WTC11 (cell line): ENCODE data around the gene IL23A. TPM values are rescaled to one million over a fixed set of nuclear protein-coding genes. Genes with fewer than 3 reads are reported as not detected.

Source experiments
- ATAC-seq: fragments of 200-7000 bp; cut with Tn5 transposase; 2 replicates; pipeline ENCODE4 v1.10.0; 2021; ENCODE audit warnings: mild to moderate bottlenecking, moderate library complexity
- CTCF ChIA-PET: fragments of 300-600 bp; sonication (Branson Sonifier 250); formaldehyde crosslinking; loops from one replicate; lab custom pipeline; 2021; ENCODE audit warnings: antibody characterized with exemption; lab: Charles Lee
- POLR2A ChIA-PET: fragments of 350-600 bp; sonication (Branson Sonifier 250); formaldehyde crosslinking; loops from one replicate; lab custom pipeline; 2021; ENCODE audit warnings: antibody characterized with exemption; lab: Charles Lee
- DNase-seq: peaks from one replicate; pipeline ENCODE4 v3.0.0; 2021; ENCODE audit warnings: low spot score
- H3K27ac Mint-ChIP-seq: 2 replicates; pipeline ENCODE4 v1.8.0; 2021; ENCODE audit warnings: mixed read lengths
- H3K27me3 Mint-ChIP-seq: 2 replicates; pipeline ENCODE4 v1.8.0; 2021; ENCODE audit warnings: low read depth, mild to moderate bottlenecking, moderate library complexity, mixed read lengths
- H3K36me3 Mint-ChIP-seq: 2 replicates; pipeline ENCODE4 v1.8.0; 2021; ENCODE audit warnings: mixed read lengths
- H3K4me1 Mint-ChIP-seq: 2 replicates; pipeline ENCODE4 v1.8.0; 2022; ENCODE audit warnings: mixed read lengths
- H3K4me3 Mint-ChIP-seq: 2 replicates; pipeline ENCODE4 v1.8.0; 2021; ENCODE audit warnings: mild to moderate bottlenecking, moderate library complexity, mixed read lengths
- H3K9me3 Mint-ChIP-seq: 2 replicates; pipeline ENCODE4 v1.8.0; 2021; ENCODE audit warnings: mixed read lengths
- AFF4 ChIP-seq: sonication (generic); formaldehyde crosslinking; IDR thresholded peaks from 2 replicates; pipeline ENCODE4 v1.8.1; 2023; ENCODE audit warnings: mild to moderate bottlenecking, missing genetic modification reagents, borderline replicate concordance
- ARID4B ChIP-seq: sonication (generic); formaldehyde crosslinking; IDR thresholded peaks from 2 replicates; pipeline ENCODE4 v1.8.0; 2023; ENCODE audit warnings: missing genetic modification reagents, mild to moderate bottlenecking, borderline replicate concordance
- CBFB ChIP-seq: sonication (generic); formaldehyde crosslinking; IDR thresholded peaks from 2 replicates; pipeline ENCODE4 v1.8.1; 2022; ENCODE audit warnings: mild to moderate bottlenecking, low read depth, missing genetic modification reagents
- CREM ChIP-seq: sonication (generic); formaldehyde crosslinking; IDR thresholded peaks from 2 replicates; pipeline ENCODE4 v1.8.1; 2022; ENCODE audit warnings: mild to moderate bottlenecking, missing genetic modification reagents, moderate library complexity
- E2F1 ChIP-seq: sonication (generic); formaldehyde crosslinking; IDR thresholded peaks from 2 replicates; pipeline ENCODE4 v1.8.0; 2022; ENCODE audit warnings: mild to moderate bottlenecking, missing genetic modification reagents
- IRF2 ChIP-seq: sonication (generic); formaldehyde crosslinking; IDR thresholded peaks from 2 replicates; pipeline ENCODE4 v1.8.0; 2022; ENCODE audit warnings: low read depth, missing genetic modification reagents, borderline replicate concordance
- JUN ChIP-seq: sonication (generic); formaldehyde crosslinking; IDR thresholded peaks from 2 replicates; pipeline ENCODE4 v1.8.0; 2023; ENCODE audit warnings: mild to moderate bottlenecking, missing genetic modification reagents
- MAX ChIP-seq: sonication (generic); formaldehyde crosslinking; IDR thresholded peaks from 2 replicates; pipeline ENCODE4 v1.8.0; 2022; ENCODE audit warnings: mild to moderate bottlenecking, missing genetic modification reagents
- MLX ChIP-seq: sonication (generic); formaldehyde crosslinking; IDR thresholded peaks from 2 replicates; pipeline ENCODE4 v1.8.1; 2023; ENCODE audit warnings: mild to moderate bottlenecking, missing genetic modification reagents, moderate library complexity
- MXD4 ChIP-seq: fragments of 250-450 bp; sonication (Bioruptor Pico); IDR thresholded peaks from 2 replicates; pipeline ENCODE4 v1.8.0; 2021; ENCODE audit warnings: mild to moderate bottlenecking, moderate library complexity, borderline replicate concordance
- MYBL2 ChIP-seq: sonication (generic); formaldehyde crosslinking; IDR thresholded peaks from 2 replicates; pipeline ENCODE4 v1.8.1; 2023; ENCODE audit warnings: mild to moderate bottlenecking, moderate library complexity, missing genetic modification reagents
- NR1H2 ChIP-seq: sonication (generic); formaldehyde crosslinking; IDR thresholded peaks from 2 replicates; pipeline ENCODE4 v1.9.0; 2021; ENCODE audit warnings: mild to moderate bottlenecking, moderate library complexity, missing genetic modification reagents
- NR3C1 ChIP-seq: sonication (generic); formaldehyde crosslinking; conservative IDR thresholded peaks from 2 replicates; pipeline ENCODE4 v1.8.1; 2023; ENCODE audit warnings: low read depth, mild to moderate bottlenecking, missing genetic modification reagents
- ZMAT4 ChIP-seq: fragments of 250-450 bp; sonication (Bioruptor Pico); IDR thresholded peaks from 2 replicates; pipeline ENCODE4 v1.9.0; 2021; ENCODE audit warnings: mild to moderate bottlenecking
- ZNF232 ChIP-seq: sonication (generic); formaldehyde crosslinking; IDR thresholded peaks from 2 replicates; pipeline ENCODE4 v1.8.0; 2022; ENCODE audit warnings: mild to moderate bottlenecking, missing genetic modification reagents
- ZNF425 ChIP-seq: fragments of 250-450 bp; sonication (Bioruptor Pico); conservative IDR thresholded peaks from 2 replicates; pipeline ENCODE4 v1.9.0; 2021; ENCODE audit warnings: mild to moderate bottlenecking
- ZNF512 ChIP-seq: sonication (generic); formaldehyde crosslinking; IDR thresholded peaks from 2 replicates; pipeline ENCODE4 v1.8.1; 2022; ENCODE audit warnings: missing genetic modification reagents, borderline replicate concordance
- ZSCAN18 ChIP-seq: fragments of 250-450 bp; sonication (Bioruptor Pico); IDR thresholded peaks from 2 replicates; pipeline ENCODE4 v2.1.2; 2022; ENCODE audit warnings: mild to moderate bottlenecking, moderate library complexity
- total RNA-seq: library from RNA; stranded (reverse); gene quantifications from 3 replicates; pipeline ENCODE4 v1.2.3, GENCODE V29; 2021

The IL23A gene
- total RNA-seq, 1 experiment from 2014 or later: 2.9 TPM

GRCh38 chr12:56377310-56377988 is 38.8 kb downstream of the IL23A start (continued):
- TF ChIP-seq MLX (CRISPR knock-in tag) (no peak), NR1H2 (CRISPR knock-in tag) (no peak)

GRCh38 chr12:56377989-56378316 is 39.3 kb downstream of the IL23A start:
- DNase-seq (no peak), ATAC-seq (no peak)
- H3K36me3 Mint-ChIP-seq: no peaks in the 10 kb centered on the region
- ChIA-PET POLR2A (interaction anchor here (0.6 to 1.2 kb wide), 2 partner anchors 18 to 31 kb away, joined by 3 to 5 read pairs; partner anchors contain the start of gene STAT2), CTCF (interaction anchor here (1.1 to 3.3 kb wide), 4 partner anchors 11 to 87 kb away, joined by 3 to 17 read pairs (median 4); partner anchors contain the start of gene CNPY2)
- peaks cover 7% of the 10 kb centered on the region for H3K4me1 Mint-ChIP-seq
- no peaks in the 10 kb centered on the region; the same call in 1 of the 2 replicates for H3K27me3 Mint-ChIP-seq
- no peak overlapping the region for H3K4me3 Mint-ChIP-seq
- peaks cover 11% of the 10 kb centered on the region for H3K9me3 Mint-ChIP-seq
- peak overlapping the region; percentile 47; the same call in 1 of the 2 replicates for H3K27ac Mint-ChIP-seq
- TF ChIP-seq CREM (no peak), ZSCAN18 (CRISPR knock-in tag) (no peak), MAX (CRISPR knock-in tag) (no peak), ARID4B (CRISPR knock-in tag) (no peak), NR3C1 (no peak), ZNF425 (no peak), CBFB (CRISPR knock-in tag) (no peak), NR1H2 (CRISPR knock-in tag) (no peak), MYBL2 (CRISPR knock-in tag) (no peak), AFF4 (CRISPR knock-in tag) (no peak), ZMAT4 (no peak), ZNF232 (CRISPR knock-in tag) (no peak), ZNF512 (no peak), JUN (CRISPR knock-in tag) (no peak), MXD4 (no peak), IRF2 (CRISPR knock-in tag) (no peak), E2F1 (CRISPR knock-in tag) (no peak)
